Small intestine (tissue), 7 donors: ENCODE results near the gene CD2. TPM values are rescaled to one million over a fixed set of nuclear protein-coding genes. Genes with fewer than 3 reads are reported as not detected.

ENCODE experiments used
- DNase-seq, 2 donors: peaks; one replicate each; pipeline versions ENCODE4 v3.0.0 to v3.0.0-alpha.2; 2013
- FAIRE-seq: peaks from 2 replicates; lab custom pipeline; 2012; peaks lifted over from hg19 to GRCh38; lab: Jason Lieb, UNC
- H3K27ac ChIP-seq, 3 donors: one replicate each; pipeline ENCODE4 v1.5.1; 2013; ENCODE audit warnings: low read length in 2 of 3, mild to moderate bottlenecking in 2 of 3, control low read depth in 1 of 3, inconsistent platforms in 1 of 3, low read depth in 1 of 3, moderate library complexity in 1 of 3
- H3K27me3 ChIP-seq, 3 donors: one replicate each; pipeline ENCODE4 v1.6.1; 2013; ENCODE audit warnings: low read length in 3 of 3, inconsistent platforms in 1 of 3; ENCODE audit not compliant: control insufficient read depth in 3 of 3, insufficient read depth in 3 of 3
- H3K36me3 ChIP-seq, 3 donors: one replicate each; pipeline ENCODE4 v1.6.1; 2013; ENCODE audit warnings: low read length in 3 of 3, inconsistent platforms in 1 of 3, low read depth in 1 of 3, mild to moderate bottlenecking in 1 of 3, moderate library complexity in 1 of 3; ENCODE audit not compliant: control insufficient read depth in 3 of 3, insufficient read depth in 2 of 3
- H3K4me1 ChIP-seq, 3 donors: one replicate each; pipeline ENCODE4 v1.6.1; 2013; ENCODE audit warnings: low read length in 2 of 3, inconsistent platforms in 1 of 3, low read depth in 1 of 3, mild to moderate bottlenecking in 1 of 3, moderate library complexity in 1 of 3; ENCODE audit not compliant: control insufficient read depth in 3 of 3, insufficient read depth in 2 of 3
- H3K4me3 ChIP-seq, 3 donors: one replicate each; pipeline ENCODE4 v1.5.1; 2013; ENCODE audit warnings: low read length in 3 of 3, control low read depth in 1 of 3, inconsistent platforms in 1 of 3, low read depth in 1 of 3, mild to moderate bottlenecking in 1 of 3, moderate library complexity in 1 of 3
- H3K9me3 ChIP-seq, 2 donors: one replicate each; pipeline ENCODE4 v1.6.1; 2013; ENCODE audit warnings: low read depth in 1 of 2, low read length in 1 of 2; ENCODE audit not compliant: control insufficient read depth in 2 of 2, insufficient read depth in 1 of 2
- WGBS, 3 donors: extraction: QIAGEN DNeasy Blood & Tissue Kit; methylation state at CpG; one replicate each; pipeline ENCODE4 v1.1.7; 2013; 5-methylcytosine and 5-hydroxymethylcytosine counted together
- polyA plus RNA-seq, 4 donors: library from polyadenylated mRNA; stranded (reverse) in 3 of 4; unstranded in 1 of 4; fragments of 200-250 nt in 3 of 4; fragments of 120-200 nt in 1 of 4; gene quantifications; one replicate each; pipeline versions ENCODE4 v1.2.1 to v1.2.3, GENCODE V29; 2013
- donor health status: healthy with polysubstance abuse.
- donor health status: control.
- donor health status: control.
- donor health status: Bipolar disorder and iron deficiency.
- donor health status: healthy.

Gene CD2
- polyA plus RNA-seq, 4 donors, result 2.1 to 14.9 (median 5.1) TPM

GRCh38 chr1:116806245-116806644, 52.0 kb downstream of the CD2 start:
- DNase-seq (no peak), FAIRE-seq (no peak)
- Histone ChIP-seq H3K4me3 (no peak overlapping the region), H3K27ac (peak overlapping the region in 2 of 3 donors; percentile 58 to 72), H3K9me3 (no peaks in the 10 kb centered on the region), H3K4me1 (no peaks in the 10 kb centered on the region), H3K27me3 (no peaks in the 10 kb centered on the region), H3K36me3 (no peaks in the 10 kb centered on the region)
- WGBS, 3 donors, result 61 to 71% (median 63%) methylated on average over 1 of the region's 1 CpG

DNA sequence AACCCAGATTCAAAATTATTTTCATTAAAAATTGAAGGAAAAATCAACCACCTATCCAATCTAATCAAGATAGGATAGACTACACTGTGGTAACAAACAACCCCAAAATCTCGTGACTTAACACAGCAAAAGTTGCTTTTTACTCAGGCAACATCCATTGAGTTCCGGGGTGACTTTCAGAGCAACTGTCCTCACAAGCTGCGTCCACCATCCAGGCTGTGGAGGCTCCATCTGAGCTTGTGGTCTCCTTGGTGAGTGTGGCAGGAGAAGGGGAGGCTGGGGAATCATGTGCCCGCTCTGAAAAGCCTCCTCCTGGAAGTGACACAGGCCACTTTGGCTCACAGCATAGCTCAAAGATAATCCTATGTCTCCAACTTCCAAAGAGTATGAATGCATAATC, 52.4 kb downstream of the CD2 start:
- DNase-seq (no peak), FAIRE-seq (no peak)
- 83 to 90% (median 83%) methylated on average over 4 of the region's 4 CpGs for WGBS, 3 donors
- Histone ChIP-seq H3K27me3 (no peaks in the 10 kb centered on the region), H3K27ac (peak overlapping the region in 2 of 3 donors; percentile 69 to 85), H3K4me1 (no peaks in the 10 kb centered on the region), H3K9me3 (no peaks in the 10 kb centered on the region), H3K36me3 (no peaks in the 10 kb centered on the region), H3K4me3 (no peak overlapping the region)

DNA sequence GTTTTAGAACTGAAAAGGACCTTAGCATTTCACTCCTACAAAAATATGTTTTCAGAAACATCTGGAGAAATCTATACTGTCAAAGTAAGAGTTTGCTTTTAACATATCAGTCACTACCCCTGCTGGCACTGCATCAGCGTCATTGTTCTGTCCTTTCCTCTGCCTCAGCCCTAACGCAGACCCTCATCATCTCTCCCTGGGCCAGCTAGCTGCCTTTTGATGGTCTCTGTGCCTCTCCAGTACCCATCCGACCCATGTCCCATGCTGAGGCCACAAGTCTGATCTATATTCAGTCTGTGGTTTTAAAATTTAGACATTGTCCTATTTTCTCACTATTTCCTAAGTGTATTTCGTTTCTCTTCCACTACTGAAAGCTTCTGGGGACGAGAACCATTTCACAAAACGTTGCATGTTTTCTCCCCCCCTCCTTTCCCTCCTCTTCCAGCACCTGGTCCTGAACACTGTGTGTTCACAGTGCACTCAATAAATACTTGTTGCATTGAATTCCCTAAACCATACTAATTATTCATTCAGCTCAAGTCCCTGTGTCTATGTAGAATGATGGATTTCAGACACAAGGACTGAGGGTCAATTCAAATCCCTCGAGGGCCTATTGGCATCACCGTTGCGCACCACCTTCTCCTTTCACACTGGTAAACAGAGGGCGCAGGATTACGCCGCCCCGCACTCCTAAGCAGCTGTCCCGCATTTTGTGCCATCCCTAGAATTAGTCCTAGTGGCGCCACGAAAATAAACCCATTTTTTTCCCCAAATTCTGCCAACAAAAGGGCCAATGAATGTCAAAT, 53.4 kb downstream of the CD2 start:
- no peak overlapping the region for H3K4me3 ChIP-seq
- FAIRE-seq, result no peak

DNA sequence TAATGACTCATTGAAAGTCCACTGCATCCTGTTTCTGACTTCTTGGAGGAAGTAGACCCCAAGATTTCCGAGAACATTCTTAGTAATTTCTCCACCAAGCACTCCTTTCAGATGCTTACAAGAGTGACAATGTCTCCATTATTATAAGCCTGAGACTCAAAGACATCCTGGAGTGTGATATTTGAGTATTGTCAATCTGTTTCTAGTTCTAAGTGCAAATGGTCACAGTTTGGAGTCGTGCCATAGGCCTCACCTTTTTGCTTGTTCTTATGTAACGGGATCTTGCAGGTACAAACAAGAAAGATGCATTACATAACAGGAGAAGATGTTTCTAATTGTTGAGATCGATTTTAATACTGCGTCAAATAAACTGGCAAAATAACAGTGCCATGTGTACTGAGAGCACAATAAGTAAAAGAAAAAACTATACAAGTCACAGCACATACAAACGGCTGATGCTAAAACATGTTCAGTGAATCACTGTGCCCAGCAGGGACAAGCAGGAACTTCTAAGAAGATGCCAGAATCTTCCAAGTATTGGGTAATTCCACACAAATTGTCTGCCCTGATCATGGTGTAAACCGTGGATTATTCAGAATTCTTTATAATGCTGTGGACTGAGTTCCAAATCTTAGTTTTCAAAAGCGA, 54.1 kb downstream of the CD2 start:
- H3K27ac ChIP-seq, result peak overlapping the region in 2 of 3 donors; percentile 71
- no peaks in the 10 kb centered on the region for H3K9me3 ChIP-seq
- no peaks in the 10 kb centered on the region for H3K27me3 ChIP-seq
- no peak overlapping the region for H3K4me3 ChIP-seq
- no peaks in the 10 kb centered on the region for H3K4me1 ChIP-seq
- FAIRE-seq (no peak), DNase-seq (no peak)
- no peaks in the 10 kb centered on the region for H3K36me3 ChIP-seq
- WGBS, 3 donors, result 72 to 78% (median 76%) methylated on average over 8 of the region's 8 CpGs

More for the DNA sequence above, 53.4 kb downstream of the CD2 start:
- no peaks in the 10 kb centered on the region for H3K9me3 ChIP-seq
- DNase-seq, result no peak
- H3K4me1 ChIP-seq, result no peaks in the 10 kb centered on the region
- H3K27ac ChIP-seq, result peak overlapping the region in 2 of 3 donors; percentile 69 to 71
- no peaks in the 10 kb centered on the region for H3K36me3 ChIP-seq
- WGBS, 3 donors, result 73 to 85% (median 75%) methylated on average over 16 of the region's 16 CpGs
- no peaks in the 10 kb centered on the region for H3K27me3 ChIP-seq

DNA sequence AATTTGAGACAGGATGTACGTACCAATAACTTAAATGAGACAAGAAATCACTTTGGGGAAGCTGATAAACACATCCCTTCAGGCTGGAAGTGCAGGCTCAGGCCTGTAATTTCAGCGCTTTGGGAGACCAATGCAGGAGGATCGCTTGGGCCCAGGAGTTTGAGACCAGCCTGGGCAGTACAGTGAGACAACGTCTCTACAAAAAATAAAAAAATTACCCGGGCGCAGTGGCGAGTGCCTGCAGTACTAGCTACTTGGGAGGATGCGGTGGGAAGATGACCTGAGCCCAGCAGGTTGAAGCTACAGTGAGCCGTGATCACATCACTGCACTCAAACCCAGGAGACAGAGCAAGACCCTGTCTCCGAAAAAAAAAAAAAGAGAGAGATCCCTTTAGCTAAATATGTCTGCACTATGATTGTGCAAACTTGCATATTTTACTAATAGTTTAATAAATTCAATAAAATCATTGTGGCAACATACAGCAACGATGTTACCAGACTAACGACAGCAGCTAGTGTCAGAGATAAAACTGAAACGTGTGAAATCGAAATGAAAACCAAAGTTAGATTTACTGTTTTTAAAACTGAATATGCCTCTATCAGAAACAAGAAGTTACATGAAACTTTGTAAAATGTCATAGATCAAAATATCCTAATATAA, 54.7 kb downstream of the CD2 start:
- Histone ChIP-seq H3K9me3 (no peaks in the 10 kb centered on the region), H3K4me1 (no peaks in the 10 kb centered on the region), H3K27me3 (no peaks in the 10 kb centered on the region), H3K4me3 (no peak overlapping the region), H3K27ac (peak overlapping the region in 2 of 3 donors; percentile 71), H3K36me3 (no peaks in the 10 kb centered on the region)
- 73 to 83% (median 81%) methylated on average over 14 of the region's 14 CpGs for WGBS, 3 donors
- DNase-seq, result peak in 1 of 2 donors; percentile 23
- peak; percentile 23 for FAIRE-seq

GRCh38 chr1:116811321-116811720, 57.1 kb downstream of the CD2 start:
- FAIRE-seq (no peak), DNase-seq (no peak)
- no peaks in the 10 kb centered on the region for H3K4me1 ChIP-seq
- no peaks in the 10 kb centered on the region for H3K36me3 ChIP-seq
- no peak overlapping the region for H3K27ac ChIP-seq
- no peaks in the 10 kb centered on the region for H3K9me3 ChIP-seq
- H3K4me3 ChIP-seq, result no peak overlapping the region
- 95 to 97% (median 96%) methylated on average over 1 of the region's 1 CpG for WGBS, 3 donors
- H3K27me3 ChIP-seq, result no peaks in the 10 kb centered on the region

- FAIRE-seq (no peak), DNase-seq (no peak)
- Histone ChIP-seq H3K9me3 (no peaks in the 10 kb centered on the region), H3K27ac (no peak overlapping the region), H3K4me1 (no peaks in the 10 kb centered on the region), H3K36me3 (no peaks in the 10 kb centered on the region), H3K27me3 (no peaks in the 10 kb centered on the region), H3K4me3 (no peak overlapping the region)
- WGBS, 3 donors, result 62 to 80% (median 72%) methylated on average over 4 of the region's 4 CpGs
These were observed 60.9 kb downstream of the CD2 start for GRCh38 chr1:116814926-116815723.

DNA sequence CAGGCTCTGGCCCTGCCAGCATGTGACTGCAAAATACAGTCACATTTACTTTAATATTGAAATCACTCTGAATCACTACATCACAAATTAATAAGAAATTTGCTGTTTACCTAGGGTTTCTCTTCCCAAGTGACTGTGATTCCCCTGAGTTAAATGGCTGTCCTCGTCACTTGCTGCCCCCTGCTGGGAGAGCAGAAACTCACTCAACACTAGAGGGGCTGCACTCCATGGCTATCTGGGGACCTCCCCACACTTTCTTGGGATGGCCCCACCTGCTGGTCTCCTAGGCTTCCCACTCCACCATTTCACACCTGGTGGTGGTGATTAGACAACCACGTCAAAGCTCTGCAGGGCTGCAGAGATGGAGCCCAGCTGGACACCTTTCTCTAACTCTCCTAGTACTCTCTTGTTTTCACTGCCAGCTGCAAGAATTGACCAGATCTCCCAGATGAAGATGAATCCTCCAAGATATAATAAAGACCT, 63.4 kb downstream of the CD2 start:
- peak; percentile 57 to 59 for DNase-seq
- Histone ChIP-seq H3K36me3 (no peaks in the 10 kb centered on the region), H3K4me1 (no peaks in the 10 kb centered on the region), H3K9me3 (no peaks in the 10 kb centered on the region), H3K27ac (no peak overlapping the region), H3K27me3 (no peaks in the 10 kb centered on the region), H3K4me3 (no peak overlapping the region)
- FAIRE-seq, result no peak
- WGBS, 3 donors, result 17 to 33% (median 32%) methylated on average over 2 of the region's 2 CpGs
